Uterine smooth muscle cell (primary cell): ENCODE results near the gene FBXL19. TPM values are rescaled to one million over a fixed set of nuclear protein-coding genes. Genes with fewer than 3 reads are reported as not detected.

Experiments used
- total RNA-seq: library from RNA; depleted of rRNA; stranded (reverse); fragments of >200 nt; gene quantifications from 2 replicates; pipeline ENCODE4 v1.2.3, GENCODE V29; 2014

Gene FBXL19, protein sequence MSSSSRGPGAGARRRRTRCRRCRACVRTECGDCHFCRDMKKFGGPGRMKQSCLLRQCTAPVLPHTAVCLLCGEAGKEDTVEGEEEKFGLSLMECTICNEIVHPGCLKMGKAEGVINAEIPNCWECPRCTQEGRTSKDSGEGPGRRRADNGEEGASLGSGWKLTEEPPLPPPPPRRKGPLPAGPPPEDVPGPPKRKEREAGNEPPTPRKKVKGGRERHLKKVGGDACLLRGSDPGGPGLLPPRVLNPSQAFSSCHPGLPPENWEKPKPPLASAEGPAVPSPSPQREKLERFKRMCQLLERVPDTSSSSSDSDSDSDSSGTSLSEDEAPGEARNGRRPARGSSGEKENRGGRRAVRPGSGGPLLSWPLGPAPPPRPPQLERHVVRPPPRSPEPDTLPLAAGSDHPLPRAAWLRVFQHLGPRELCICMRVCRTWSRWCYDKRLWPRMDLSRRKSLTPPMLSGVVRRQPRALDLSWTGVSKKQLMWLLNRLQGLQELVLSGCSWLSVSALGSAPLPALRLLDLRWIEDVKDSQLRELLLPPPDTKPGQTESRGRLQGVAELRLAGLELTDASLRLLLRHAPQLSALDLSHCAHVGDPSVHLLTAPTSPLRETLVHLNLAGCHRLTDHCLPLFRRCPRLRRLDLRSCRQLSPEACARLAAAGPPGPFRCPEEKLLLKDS
- 20.0 and 28.0 TPM in 2 replicates for total RNA-seq

DNA sequence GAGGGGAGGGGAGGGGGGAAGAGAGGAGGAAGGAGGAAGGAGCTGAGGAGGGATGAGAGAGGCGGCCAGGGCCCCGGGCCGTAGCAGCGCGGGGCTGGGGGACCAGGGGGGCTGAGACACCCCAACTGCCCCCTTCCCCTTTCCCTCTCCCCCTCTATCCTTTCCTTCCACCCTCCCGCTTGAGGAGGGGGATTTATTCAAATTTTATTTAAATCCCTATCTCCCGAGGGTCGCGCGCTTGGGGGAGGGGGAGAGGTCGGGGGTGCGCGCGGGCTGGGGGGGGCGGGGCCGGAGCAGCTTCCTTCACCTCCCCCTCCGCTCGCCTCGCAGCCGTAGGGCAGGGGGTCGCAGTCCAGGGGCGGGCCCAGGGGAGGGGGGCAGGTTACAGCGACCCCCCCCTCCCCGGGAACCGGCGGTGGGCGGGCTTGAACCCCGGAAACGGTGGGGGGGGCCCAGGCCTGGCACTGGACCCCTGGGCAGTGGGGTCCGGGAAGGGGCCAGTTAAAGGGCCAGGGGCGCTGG, at the start of gene FBXL19:
Gene FBXL19 (plus strand): TSS at position 19 of the 522 bp plus-strand sequence. CDS start 2,183 bp downstream, outside the sequence.

DNA sequence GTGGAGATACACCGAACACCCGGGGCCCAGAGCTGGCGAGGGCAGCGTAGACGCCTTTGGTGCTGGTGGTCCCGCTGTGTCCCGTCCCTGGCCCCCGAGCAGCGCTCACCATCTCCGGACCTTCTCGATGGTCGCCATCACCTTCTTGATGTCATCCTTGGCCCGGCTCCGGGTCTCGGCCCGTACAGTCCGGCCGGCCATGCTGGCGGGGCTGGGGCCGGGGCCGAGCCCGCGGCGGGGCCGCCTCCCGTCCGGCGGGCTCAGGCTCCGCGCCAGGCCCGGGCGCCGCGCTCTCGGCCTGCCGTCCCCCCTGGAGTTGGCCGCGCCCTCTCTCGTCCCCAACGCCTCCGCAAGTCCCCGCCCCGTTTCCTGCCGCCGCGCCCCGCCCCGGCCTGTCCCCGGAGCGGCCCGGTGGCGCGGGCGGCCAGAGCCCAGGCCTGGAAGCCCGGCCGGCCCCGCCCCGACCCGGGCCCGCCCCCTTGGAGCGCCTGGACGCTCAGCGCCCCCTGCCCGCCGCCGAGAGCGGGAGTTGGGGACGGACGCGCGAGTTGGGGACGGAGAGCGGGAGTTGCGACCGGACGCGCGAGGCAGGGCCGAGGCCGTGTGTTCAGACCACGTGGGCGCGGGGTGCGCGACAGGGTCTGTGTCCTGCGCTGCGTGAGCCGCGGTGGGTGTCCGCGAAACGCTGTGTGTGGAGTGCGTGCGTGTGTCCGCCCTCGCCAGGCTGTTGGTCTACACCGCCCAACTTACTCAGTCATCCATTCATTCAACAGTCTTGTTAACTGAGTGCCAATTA, 29.4 kb upstream of the FBXL19 start, which contains the start of gene BCL7C:
Gene BCL7C (minus strand): TSS at position 334 of the 796 bp plus-strand sequence. CDS start 133 bp downstream, at position 201.

DNA sequence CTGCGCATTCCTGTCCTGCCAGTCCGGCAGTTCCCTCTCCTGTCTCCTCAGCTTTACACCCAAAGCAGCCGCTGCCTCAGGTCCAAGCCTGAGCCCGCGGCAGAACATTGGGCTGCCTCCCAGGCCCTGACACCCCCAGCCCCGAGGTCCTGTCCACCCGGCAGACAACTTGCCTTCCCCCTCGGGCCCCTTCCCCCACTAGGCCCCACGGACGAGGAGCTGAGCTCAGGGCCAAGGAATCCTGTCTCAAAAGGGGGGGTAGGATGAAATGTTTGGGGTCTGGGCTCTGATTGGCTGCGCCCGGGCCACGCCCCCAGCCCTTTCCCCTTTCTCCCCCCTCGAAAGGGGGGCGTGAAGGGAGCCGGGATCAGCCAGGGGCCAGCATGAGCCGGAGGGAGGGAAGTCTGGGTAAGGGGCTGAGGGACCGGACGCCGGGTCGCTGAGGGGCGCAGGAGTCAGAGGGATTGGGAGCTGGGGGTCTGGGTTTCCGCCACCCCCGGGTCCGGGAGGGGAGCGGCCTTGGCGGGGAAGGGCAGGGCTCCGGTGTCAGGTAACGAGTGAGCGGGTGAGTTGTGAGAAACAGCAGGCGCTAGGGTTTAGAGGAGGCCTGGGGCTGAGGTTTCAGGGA, 27.0 kb upstream of the FBXL19 start, which contains the start of gene CTF1:
Gene CTF1 (plus strand): TSS at position 354 of the 628 bp plus-strand sequence. CDS start 30 bp downstream, at position 384.

DNA sequence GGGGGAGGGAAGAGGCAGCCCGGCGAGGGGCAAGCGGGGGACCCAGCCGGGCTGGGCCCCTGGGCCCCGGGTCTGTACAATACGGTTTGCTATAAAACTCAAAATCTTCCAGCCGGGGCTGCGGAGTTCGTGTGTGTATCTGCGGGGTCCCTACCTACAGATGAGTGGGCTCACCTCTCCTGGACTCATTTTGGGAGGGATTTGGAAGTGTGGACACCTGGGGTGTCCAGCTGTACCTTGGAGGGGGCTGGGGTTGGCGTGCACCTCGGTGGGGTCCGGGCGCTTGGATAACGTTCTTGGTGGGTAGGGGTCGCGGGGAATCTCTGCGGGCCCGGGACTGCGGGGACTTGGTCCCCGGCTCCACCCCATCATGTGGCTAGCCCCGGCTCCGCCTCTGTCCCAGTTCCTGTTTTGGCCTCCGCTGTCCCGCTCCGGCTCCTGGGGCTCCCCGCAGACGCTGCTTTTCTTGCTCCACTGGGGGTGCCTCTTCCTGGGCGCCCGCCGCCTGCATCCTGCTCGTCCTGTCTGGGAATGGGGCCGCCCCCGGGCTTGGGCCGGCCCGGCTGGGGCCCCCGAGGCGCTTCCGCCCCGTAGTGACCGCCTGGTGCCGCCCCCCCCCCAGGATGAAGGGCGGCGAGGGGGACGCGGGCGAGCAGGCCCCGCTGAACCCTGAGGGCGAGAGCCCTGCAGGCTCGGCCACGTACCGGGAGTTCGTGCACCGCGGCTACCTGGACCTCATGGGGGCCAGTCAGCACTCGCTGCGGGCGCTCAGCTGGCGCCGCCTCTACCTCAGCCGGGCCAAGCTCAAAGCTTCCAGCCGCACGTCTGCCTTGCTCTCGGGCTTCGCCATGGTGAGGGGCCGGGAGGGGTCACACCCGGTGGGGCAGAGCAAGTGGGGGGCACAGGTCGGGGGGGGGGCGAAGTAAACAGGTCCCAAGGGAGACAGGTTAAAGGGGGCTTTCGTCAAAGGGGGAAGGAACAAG, 25.6 kb downstream of the FBXL19 start, which contains the start of gene ORAI3:
Gene ORAI3 (plus strand): TSS at position 402 of the 983 bp plus-strand sequence. CDS start 222 bp downstream, at position 624.

DNA sequence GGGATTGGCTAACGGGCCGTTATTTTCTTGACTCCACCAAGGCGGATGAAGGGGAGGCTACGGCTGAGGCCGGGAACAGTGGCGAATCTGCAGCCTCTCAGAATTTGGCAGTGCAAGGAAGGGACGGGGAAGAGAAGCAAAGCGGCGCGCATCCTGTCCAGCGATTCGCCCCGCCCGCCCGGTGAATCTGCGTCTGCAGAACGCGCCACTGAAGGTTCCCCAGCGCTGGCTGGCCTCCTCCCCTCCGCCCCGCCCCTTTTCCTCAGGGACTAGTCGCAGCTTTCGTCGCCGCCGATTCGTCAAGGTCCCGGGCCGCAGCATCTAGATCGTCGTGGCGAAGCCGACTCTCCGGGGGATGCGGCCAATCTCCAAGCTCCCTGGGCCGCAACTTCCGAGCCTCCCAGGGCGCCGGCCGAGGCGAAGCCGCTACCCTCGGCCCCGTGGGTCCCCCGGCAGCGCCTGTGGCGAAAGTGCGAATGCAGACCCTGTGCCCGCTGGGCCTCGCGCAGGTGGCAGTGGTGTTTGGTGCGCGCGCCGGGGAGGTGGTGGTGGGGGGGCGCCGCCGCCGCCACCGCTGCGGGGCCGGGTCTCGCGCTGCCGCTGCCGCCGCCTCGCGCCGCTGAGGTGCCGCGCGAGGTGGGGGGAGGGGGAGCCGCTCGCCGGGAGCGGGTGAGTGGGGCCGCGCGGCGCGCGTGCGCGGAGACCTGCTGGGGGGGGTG, 34.2 kb downstream of the FBXL19 start, which contains the start of gene SETD1A:
Gene SETD1A (plus strand): TSS at position 299 of the 719 bp plus-strand sequence. CDS start 978 bp downstream, outside the sequence.

DNA sequence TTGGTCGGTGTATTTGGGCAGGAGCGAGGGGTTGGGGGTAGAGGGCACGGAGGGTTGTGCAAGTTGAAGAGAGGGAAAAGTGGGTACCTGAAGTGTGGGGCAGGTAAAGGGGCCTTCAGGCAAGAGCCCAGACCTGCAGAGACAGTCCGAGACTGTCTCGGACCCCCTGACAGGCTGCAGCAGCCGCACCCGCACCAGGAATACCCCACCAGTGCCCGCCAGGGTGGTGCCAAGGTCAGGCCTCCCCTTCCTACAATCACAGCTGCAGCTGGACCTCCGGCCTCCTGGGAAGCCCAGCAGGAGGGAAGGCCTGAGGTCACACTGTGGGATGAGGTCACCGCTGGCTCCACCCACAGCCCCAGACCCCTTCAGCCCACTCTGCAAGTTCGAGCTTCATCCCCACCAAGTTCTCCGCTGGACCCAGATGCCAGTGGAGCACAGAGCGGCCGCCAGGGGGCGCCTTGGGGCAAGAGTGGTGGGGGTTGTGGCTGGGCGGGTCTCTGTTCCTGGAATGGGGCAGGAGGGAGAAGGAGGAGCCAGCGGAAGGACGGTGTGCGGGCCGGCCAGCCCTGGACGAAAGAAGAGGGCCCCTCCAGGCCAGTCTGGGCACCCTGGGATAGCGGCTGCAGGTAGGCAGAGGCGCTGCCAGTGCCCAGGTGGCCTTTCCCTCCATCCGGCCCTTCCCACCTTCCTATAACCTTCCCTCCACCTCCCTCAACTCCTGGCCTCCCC, 61.5 kb downstream of the FBXL19 start, which contains the start of gene HSD3B7:
Gene HSD3B7 (plus strand): TSS at position 539 of the 732 bp plus-strand sequence. CDS start 452 bp downstream, outside the sequence.

Other genes with a start within 250 kb of the FBXL19 start
- 25.5 and 30.9 TPM in 2 replicates for gene SRCAP, start 224.4 kb upstream of the FBXL19 start, total RNA-seq
- gene PHKG2, start 175.1 kb upstream of the FBXL19 start, total RNA-seq: 25.4 and 31.5 TPM in 2 replicates
- 3.4 and 3.8 TPM in 2 replicates for gene CFAP119, start 161.5 kb upstream of the FBXL19 start, total RNA-seq
- 86.2 and 88.5 TPM in 2 replicates for gene RNF40, start 161.2 kb upstream of the FBXL19 start, total RNA-seq
- gene ZNF629, start 136.4 kb upstream of the FBXL19 start, total RNA-seq: 7.3 and 7.9 TPM in 2 replicates
- gene BCL7C, start 29.5 kb upstream of the FBXL19 start, total RNA-seq: 51.4 and 53.5 TPM in 2 replicates
- 2.2 and 3.0 TPM in 2 replicates for gene CTF1, start 27.0 kb upstream of the FBXL19 start, total RNA-seq
- gene ORAI3, start 25.5 kb downstream of the FBXL19 start, total RNA-seq: 24.9 and 35.2 TPM in 2 replicates
- 2.7 and 6.6 TPM in 2 replicates for gene SETD1A, start 34.2 kb downstream of the FBXL19 start, total RNA-seq
- gene HSD3B7, start 61.6 kb downstream of the FBXL19 start, total RNA-seq: 28.0 and 35.6 TPM in 2 replicates
- 2.1 and 2.5 TPM in 2 replicates for gene STX1B, start 87.1 kb downstream of the FBXL19 start, total RNA-seq
- 26.0 and 31.5 TPM in 2 replicates for gene STX4, start 110.0 kb downstream of the FBXL19 start, total RNA-seq
- gene ZNF668, start 150.7 kb downstream of the FBXL19 start, total RNA-seq: 10.6 and 14.1 TPM in 2 replicates
- gene ZNF646, start 150.8 kb downstream of the FBXL19 start, total RNA-seq: 13.9 and 15.1 TPM in 2 replicates
- 2.7 and 3.2 TPM in 2 replicates for gene PRSS53, start 165.4 kb downstream of the FBXL19 start, total RNA-seq
- gene VKORC1, start 171.2 kb downstream of the FBXL19 start, total RNA-seq: 98.5 and 142 TPM in 2 replicates
- 16.9 and 18.6 TPM in 2 replicates for gene BCKDK, start 184.8 kb downstream of the FBXL19 start, total RNA-seq
- 33.6 and 37.0 TPM in 2 replicates for gene KAT8, start 194.1 kb downstream of the FBXL19 start, total RNA-seq
- not detected in 2 replicates for gene PRSS8, start 212.2 kb downstream of the FBXL19 start, total RNA-seq
- 0.33 and 0.75 TPM in 2 replicates for gene PRSS36, start 226.5 kb downstream of the FBXL19 start, total RNA-seq